GM23248 (cell line): ENCODE data around the gene KISS1. TPM values are rescaled to one million over a fixed set of nuclear protein-coding genes. Genes with fewer than 3 reads are reported as not detected.
A peak's percentile ranks its signal among the peaks of the same experiment; 100 is the strongest.

Experiments used
- DNase-seq: peaks from one replicate; pipeline ENCODE4 v3.0.0-alpha.2; 2015
- H2AFZ ChIP-seq: fragments of 200-600 bp; sonication (generic); 2 replicates; pipeline ENCODE4 v1.6.1; 2016; ENCODE audit warnings: antibody characterized with exemption
- H3F3A ChIP-seq: fragments of 200-600 bp; sonication (generic); 2 replicates; pipeline ENCODE4 v1.6.1; 2016; ENCODE audit warnings: mild to moderate bottlenecking, antibody characterized with exemption, mixed run types; ENCODE audit not compliant: insufficient read depth
- H3K27ac ChIP-seq: fragments of 200-600 bp; sonication (generic); 2 replicates; pipeline ENCODE4 v1.5.1; 2016; ENCODE audit warnings: mild to moderate bottlenecking
- H3K27me3 ChIP-seq: fragments of 200-600 bp; sonication (generic); replicated peaks from 2 replicates; pipeline ENCODE4 v1.6.1; 2016; ENCODE audit warnings: mild to moderate bottlenecking; ENCODE audit not compliant: insufficient read depth
- H3K36me3 ChIP-seq: fragments of 200-600 bp; sonication (generic); 2 replicates; pipeline ENCODE4 v1.6.1; 2016; ENCODE audit warnings: low read depth, mild to moderate bottlenecking
- H3K4me1 ChIP-seq: fragments of 200-600 bp; sonication (generic); 2 replicates; pipeline ENCODE4 v1.6.1; 2016; ENCODE audit warnings: mild to moderate bottlenecking; ENCODE audit not compliant: insufficient read depth
- H3K4me2 ChIP-seq: fragments of 200-600 bp; sonication (generic); one replicate; pipeline ENCODE4 v1.6.1; 2016; ENCODE audit warnings: mild to moderate bottlenecking; ENCODE audit not compliant: unreplicated experiment
- H3K4me3 ChIP-seq: fragments of 200-600 bp; sonication (generic); 2 replicates; pipeline ENCODE4 v1.5.1; 2016; ENCODE audit warnings: mild to moderate bottlenecking
- H3K79me2 ChIP-seq: fragments of 200-600 bp; sonication (generic); 2 replicates; pipeline ENCODE4 v1.6.1; 2016; ENCODE audit warnings: mild to moderate bottlenecking; ENCODE audit not compliant: insufficient read depth
- H3K9ac ChIP-seq: fragments of 200-600 bp; sonication (generic); 2 replicates; pipeline ENCODE4 v1.6.1; 2016; ENCODE audit warnings: mild to moderate bottlenecking
- H3K9me2 ChIP-seq: fragments of 200-600 bp; sonication (generic); 2 replicates; pipeline ENCODE4 v1.6.1; 2016; ENCODE audit warnings: mixed run types, mild to moderate bottlenecking, moderate library complexity; ENCODE audit not compliant: insufficient read depth
- H3K9me3 ChIP-seq: fragments of 200-600 bp; sonication (generic); one replicate; pipeline ENCODE4 v1.6.1; 2017; ENCODE audit warnings: low read depth
- H4K20me1 ChIP-seq: fragments of 200-600 bp; sonication (generic); 2 replicates; pipeline ENCODE4 v1.6.0; 2016; ENCODE audit not compliant: insufficient read depth
- EZH2 ChIP-seq: fragments of 200-600 bp; sonication (generic); IDR thresholded peaks from 2 replicates; pipeline ENCODE4 v1.6.1; 2018; ENCODE audit warnings: antibody characterized with exemption, mild to moderate bottlenecking; ENCODE audit not compliant: insufficient read depth, poor library complexity, severe bottlenecking
- EZH2phosphoT487 ChIP-seq: fragments of 200-600 bp; sonication (generic); IDR thresholded peaks from 2 replicates; pipeline ENCODE4 v1.6.1; 2018; ENCODE audit warnings: antibody characterized with exemption, moderate library complexity, mild to moderate bottlenecking, low read depth; ENCODE audit not compliant: insufficient read depth
- WGBS, 2 experiments: methylation state at CpG; one replicate each; pipeline ENCODE4 v1.1.6; 2015 to 2017; ENCODE audit warnings: low lambda C conversion rate in 2 of 2, low coverage in 1 of 2; ENCODE audit errors: missing lambda C conversion rate in 2 of 2; 5-methylcytosine and 5-hydroxymethylcytosine counted together
- in situ Hi-C: fragments of 300-500 bp; cut with MboI; formaldehyde crosslinking; loops from 2 replicates; pipeline ENCODE4 v1.15.0; 2020
- polyA plus RNA-seq: library from polyadenylated mRNA; unstranded; fragments of >200 nt; fragmentation: Nextera tagmentation; extraction: Ambion mirVana; gene quantifications from 2 replicates; pipeline ENCODE4 v1.2.1, GENCODE V29; 2016
- total RNA-seq: library from RNA; depleted of rRNA; stranded (reverse); fragments of >200 nt; shearing (Covaris generic); gene quantifications from 2 replicates; pipeline ENCODE4 v1.2.3, GENCODE V29; 2014

The KISS1 gene
- total and polyA plus RNA-seq, 2 experiments from 2014 or later, result not detected

- H4K20me1 ChIP-seq, result no peaks in the 10 kb centered on the region
- in situ Hi-C loops, result no loop called here
- no peaks in the 10 kb centered on the region for H3K36me3 ChIP-seq
- no peak overlapping the region for H2AFZ ChIP-seq
- WGBS, 2 experiments, result 76 to 81% methylated on average over 8 of the region's 8 CpGs
- peaks cover 8% of the 10 kb centered on the region; the same call in 1 of the 2 replicates for H3F3A ChIP-seq
- H3K4me1 ChIP-seq, result no peaks in the 10 kb centered on the region
- H3K9me3 ChIP-seq, result no peaks in the 10 kb centered on the region
- H3K9me2 ChIP-seq, result no peaks in the 10 kb centered on the region
- TF ChIP-seq EZH2phosphoT487 (no peak), EZH2 (no peak)
- H3K27me3 ChIP-seq, result no peaks in the 10 kb centered on the region
- DNase-seq, result no peak
- no peaks in the 10 kb centered on the region for H3K79me2 ChIP-seq
- H3K4me3 ChIP-seq, result no peak overlapping the region
- no peak overlapping the region for H3K9ac ChIP-seq
- no peak overlapping the region for H3K4me2 ChIP-seq
- no peak overlapping the region for H3K27ac ChIP-seq
Measured at GRCh38 chr1:204222006-204222763, 25.9 kb upstream of the KISS1 start.

GRCh38 chr1:204221271-204221670, 25.0 kb upstream of the KISS1 start:
- no peaks in the 10 kb centered on the region for H3K9me3 ChIP-seq
- no peaks in the 10 kb centered on the region for H3K27me3 ChIP-seq
- H3K9ac ChIP-seq, result no peak overlapping the region
- H2AFZ ChIP-seq, result no peak overlapping the region
- no peak for TF ChIP-seq EZH2phosphoT487
- TF ChIP-seq EZH2, result no peak
- H3K27ac ChIP-seq, result no peak overlapping the region
- no peaks in the 10 kb centered on the region for H3K79me2 ChIP-seq
- DNase-seq, result no peak
- H3K4me3 ChIP-seq, result no peak overlapping the region
- H3K36me3 ChIP-seq, result no peaks in the 10 kb centered on the region
- in situ Hi-C loops, result no loop called here
- H3K4me1 ChIP-seq, result no peaks in the 10 kb centered on the region
- peaks cover 8% of the 10 kb centered on the region; the same call in 1 of the 2 replicates for H3F3A ChIP-seq
- H4K20me1 ChIP-seq, result no peaks in the 10 kb centered on the region
- H3K9me2 ChIP-seq, result no peaks in the 10 kb centered on the region
- 85 to 87% methylated on average over 10 to 11 of the region's 11 CpGs for WGBS, 2 experiments
- no peak overlapping the region for H3K4me2 ChIP-seq

DNA sequence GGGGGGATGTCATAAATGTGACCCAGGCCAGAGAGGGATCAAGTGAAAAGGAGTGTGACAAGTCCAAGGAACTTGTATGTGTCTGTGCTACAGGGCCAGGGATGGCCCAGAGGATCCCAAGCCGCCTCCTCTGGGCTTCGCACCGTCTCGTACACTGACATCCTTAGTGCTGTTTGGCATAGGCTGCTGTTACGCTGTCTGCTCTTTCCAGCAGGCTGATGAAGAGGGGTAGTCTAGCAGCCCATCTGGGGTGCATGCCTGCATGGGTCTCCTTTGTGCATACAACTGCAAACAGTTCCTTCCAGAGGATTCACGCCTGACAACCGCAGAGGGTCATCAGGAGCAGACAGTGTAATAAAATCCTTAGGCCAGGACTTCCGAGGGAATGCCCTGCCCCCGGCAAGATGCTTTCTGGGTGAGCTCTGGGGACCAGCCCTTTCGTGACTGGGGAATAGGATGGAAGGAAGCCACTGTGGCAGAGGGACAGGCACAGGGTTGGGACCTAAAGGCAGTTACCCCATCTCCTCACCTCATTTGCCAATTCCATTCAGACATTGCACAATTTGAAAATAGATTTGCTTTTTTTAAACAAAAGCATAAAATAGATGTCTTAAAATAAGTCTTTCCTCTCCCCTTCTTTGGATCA, 23.8 kb upstream of the KISS1 start:
- no peak overlapping the region for H3K4me2 ChIP-seq
- no peak overlapping the region for H3K9ac ChIP-seq
- H3K79me2 ChIP-seq, result no peaks in the 10 kb centered on the region
- no peaks in the 10 kb centered on the region for H3K9me2 ChIP-seq
- H3K4me3 ChIP-seq, result no peak overlapping the region
- H3K27me3 ChIP-seq, result no peaks in the 10 kb centered on the region
- DNase-seq, result peak; percentile 18
- H3F3A ChIP-seq, result peaks cover 5% of the 10 kb centered on the region; the same call in 1 of the 2 replicates
- WGBS, 2 experiments, result 57 to 58% methylated on average over 10 of the region's 10 CpGs
- H3K4me1 ChIP-seq, result no peaks in the 10 kb centered on the region
- no peak overlapping the region for H3K27ac ChIP-seq
- no peaks in the 10 kb centered on the region for H3K9me3 ChIP-seq
- no peaks in the 10 kb centered on the region for H4K20me1 ChIP-seq
- no peak for TF ChIP-seq EZH2phosphoT487
- no peak for TF ChIP-seq EZH2
- H3K36me3 ChIP-seq, result no peaks in the 10 kb centered on the region
- in situ Hi-C loops, result no loop called here
- no peak overlapping the region for H2AFZ ChIP-seq

- WGBS, 2 experiments, result 72 to 85% methylated on average over 2 of the region's 2 CpGs
- no peaks in the 10 kb centered on the region for H3K27me3 ChIP-seq
- TF ChIP-seq EZH2, result no peak
- TF ChIP-seq EZH2phosphoT487, result no peak
- in situ Hi-C loops, result no loop called here
- H3K27ac ChIP-seq, result no peak overlapping the region
- H3K4me1 ChIP-seq, result no peaks in the 10 kb centered on the region
- H3K9ac ChIP-seq, result no peak overlapping the region
- no peak overlapping the region for H2AFZ ChIP-seq
- H3K9me2 ChIP-seq, result no peaks in the 10 kb centered on the region
- no peaks in the 10 kb centered on the region for H3K9me3 ChIP-seq
- no peaks in the 10 kb centered on the region for H3F3A ChIP-seq
- H3K4me3 ChIP-seq, result no peak overlapping the region
- H3K36me3 ChIP-seq, result no peaks in the 10 kb centered on the region
- no peaks in the 10 kb centered on the region for H4K20me1 ChIP-seq
- DNase-seq, result no peak
- H3K4me2 ChIP-seq, result no peak overlapping the region
- no peaks in the 10 kb centered on the region for H3K79me2 ChIP-seq
Measured at GRCh38 chr1:204218552-204218951, 22.3 kb upstream of the KISS1 start.
